ENCODE data around the gene FLYWCH2.
"Not testable (repeated sequence)": the region's sequence is repeated elsewhere in the genome, so short reads cannot be mapped to it uniquely, and the experiment has no call there.

Gene FLYWCH2

DNA sequence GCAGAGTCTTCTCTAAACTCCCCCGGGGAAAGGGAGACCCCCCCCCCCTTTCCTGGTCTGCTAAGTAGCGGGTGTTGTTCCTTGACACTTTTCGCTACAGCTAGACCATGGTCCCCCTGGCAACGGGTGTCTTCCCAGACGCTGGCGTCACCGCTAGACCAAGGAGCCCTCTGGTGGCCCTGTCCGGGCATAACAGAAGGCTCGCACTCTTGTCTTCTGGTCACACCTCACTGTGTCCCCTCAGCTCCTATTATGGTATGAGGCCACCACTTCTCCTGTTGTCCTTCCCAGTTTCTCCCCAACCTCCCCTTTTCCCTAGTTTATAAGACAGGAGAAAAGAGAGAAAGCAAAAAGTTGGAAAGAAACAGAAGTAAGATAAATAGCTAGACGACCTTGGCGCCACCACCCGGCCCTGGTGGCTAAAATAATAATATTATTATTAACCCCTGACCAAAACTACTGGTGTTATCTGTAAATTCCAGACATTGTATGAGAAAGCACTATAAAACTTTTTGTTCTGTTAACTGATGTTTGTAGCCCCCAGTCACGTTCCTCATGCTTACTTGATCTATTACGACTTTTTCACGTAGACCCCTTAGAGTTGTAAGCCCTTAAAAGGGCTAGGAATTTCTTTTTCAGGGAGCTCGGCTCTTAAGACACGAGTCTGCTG, 24.2 kb downstream of the FLYWCH2 start:
- not testable (repeated sequence) for H3K4me3 ChIP-seq (ENCODE audit: low read depth, low read length)
- TF ChIP-seq, protein P1, sequence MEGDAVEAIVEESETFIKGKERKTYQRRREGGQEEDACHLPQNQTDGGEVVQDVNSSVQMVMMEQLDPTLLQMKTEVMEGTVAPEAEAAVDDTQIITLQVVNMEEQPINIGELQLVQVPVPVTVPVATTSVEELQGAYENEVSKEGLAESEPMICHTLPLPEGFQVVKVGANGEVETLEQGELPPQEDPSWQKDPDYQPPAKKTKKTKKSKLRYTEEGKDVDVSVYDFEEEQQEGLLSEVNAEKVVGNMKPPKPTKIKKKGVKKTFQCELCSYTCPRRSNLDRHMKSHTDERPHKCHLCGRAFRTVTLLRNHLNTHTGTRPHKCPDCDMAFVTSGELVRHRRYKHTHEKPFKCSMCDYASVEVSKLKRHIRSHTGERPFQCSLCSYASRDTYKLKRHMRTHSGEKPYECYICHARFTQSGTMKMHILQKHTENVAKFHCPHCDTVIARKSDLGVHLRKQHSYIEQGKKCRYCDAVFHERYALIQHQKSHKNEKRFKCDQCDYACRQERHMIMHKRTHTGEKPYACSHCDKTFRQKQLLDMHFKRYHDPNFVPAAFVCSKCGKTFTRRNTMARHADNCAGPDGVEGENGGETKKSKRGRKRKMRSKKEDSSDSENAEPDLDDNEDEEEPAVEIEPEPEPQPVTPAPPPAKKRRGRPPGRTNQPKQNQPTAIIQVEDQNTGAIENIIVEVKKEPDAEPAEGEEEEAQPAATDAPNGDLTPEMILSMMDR (IDR thresholded peaks at IDR 0.05; ENCODE audit: borderline replicate concordance, insufficient read depth, low read depth, low read length): peak; percentile 53

DNA sequence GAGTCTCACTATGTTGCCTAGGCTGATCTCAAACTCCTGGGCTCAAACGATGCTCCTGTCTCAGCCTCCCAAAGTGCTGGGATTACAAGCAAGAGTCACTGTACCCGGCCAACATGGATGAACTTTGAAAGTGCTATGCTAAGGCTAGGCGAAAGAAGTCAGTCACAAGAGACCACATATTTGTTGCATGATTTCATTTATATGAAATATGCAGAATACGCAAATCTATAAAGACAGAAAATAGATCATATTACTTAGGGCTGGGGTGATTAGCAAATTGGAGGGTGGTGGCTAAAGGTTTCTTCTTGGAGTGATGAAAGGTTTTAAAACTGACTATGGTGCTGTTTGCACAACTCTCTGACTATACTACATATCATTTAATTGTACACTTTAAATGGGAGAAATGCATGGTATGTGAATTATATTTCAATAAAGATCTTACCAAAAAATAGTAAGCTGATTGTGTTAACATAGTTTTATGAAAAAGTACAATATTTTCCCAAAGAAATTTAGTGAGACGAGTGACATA, 27.5 kb downstream of the FLYWCH2 start:
- no peak overlapping the region for H3K4me3 ChIP-seq (ENCODE audit: low read depth, low read length)
- TF ChIP-seq, protein P1 (IDR thresholded peaks at IDR 0.05; ENCODE audit: borderline replicate concordance, insufficient read depth, low read depth, low read length): no peak

DNA sequence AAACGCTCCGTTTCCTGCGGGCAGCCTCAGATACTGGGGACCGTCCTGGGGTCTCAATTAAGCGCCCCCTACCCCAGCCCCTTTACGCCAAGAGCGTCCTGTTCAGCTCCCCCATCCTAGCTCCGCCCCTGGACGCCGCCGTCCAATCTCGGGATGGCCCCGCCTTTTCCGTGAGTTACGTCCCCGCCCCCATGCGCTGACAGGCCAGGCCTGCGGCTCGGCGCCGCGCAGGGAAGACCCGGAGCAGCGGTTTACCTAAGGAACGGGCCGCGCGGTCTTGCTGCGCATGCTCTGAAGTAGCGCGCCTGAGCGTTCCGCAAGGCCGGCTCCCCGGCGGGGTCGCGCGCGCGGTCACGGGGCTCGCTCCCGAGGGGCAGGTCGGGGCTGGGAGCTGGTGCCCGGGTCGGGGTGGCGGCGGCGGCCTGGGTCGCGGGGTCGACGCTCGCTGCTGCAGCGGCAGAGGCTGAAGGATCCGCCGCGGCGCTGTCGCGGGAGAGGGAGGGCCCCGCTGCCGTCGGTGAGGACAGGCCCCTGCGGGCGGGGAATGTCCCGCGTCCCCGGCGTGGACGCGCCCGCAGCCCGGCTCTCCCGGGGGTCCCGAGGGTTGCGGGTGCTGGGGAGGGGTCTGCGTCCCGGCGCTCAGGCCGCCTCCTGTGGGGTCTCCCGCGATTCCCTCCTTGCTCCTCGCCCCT, 28.8 kb downstream of the FLYWCH2 start, which contains the start of gene FLYWCH1:
FLYWCH1 (plus strand) TSS at position 294 of the 692 bp plus-strand sequence. CDS start 17,755 bp downstream, outside the sequence.
- TF ChIP-seq, protein P1 (IDR thresholded peaks at IDR 0.05; ENCODE audit: borderline replicate concordance, insufficient read depth, low read depth, low read length): no peak
- peak within 1 kb of the TSS; percentile 89 for H3K4me3 ChIP-seq (ENCODE audit: low read depth, low read length)

DNA sequence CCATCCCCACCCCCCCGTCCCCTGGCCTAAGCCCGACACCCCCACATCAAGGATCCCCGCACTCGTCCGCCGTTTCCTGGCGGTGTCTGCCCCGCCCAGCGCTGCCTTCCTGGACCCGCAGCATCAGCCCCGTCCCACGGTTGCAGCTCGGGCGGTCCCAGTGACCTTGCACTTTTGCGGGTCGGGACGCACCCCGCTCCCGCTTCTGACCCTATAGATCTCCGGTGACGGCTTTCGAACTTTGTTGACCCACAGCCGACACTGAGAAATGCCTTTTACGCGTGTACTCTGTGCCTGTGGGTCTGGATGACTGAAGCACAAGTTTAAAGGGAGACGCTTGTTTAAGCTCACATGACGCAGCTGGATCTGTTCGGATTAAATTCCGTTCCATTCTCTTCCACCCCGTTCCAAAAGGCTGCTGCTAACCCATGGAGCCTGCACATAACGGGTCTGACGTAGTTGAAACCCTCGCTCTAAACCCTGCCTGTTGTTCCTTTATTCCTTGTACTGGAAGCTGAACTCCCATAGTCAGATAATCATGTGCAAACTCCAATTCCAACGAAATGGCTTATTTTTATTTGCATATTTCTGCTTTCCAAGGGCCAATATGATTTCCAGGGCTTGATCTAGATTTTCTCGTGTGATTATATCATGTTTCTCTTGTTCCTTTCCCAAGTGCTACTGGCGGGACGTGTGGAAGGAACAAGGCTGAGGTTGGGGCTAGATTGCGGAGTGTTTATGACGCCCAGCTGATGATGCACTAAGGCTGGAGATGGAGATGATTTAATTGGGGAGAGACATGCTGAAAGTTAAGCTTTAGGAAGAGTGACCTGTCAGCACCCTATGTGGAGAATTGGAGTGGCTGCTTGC, 29.6 kb downstream of the FLYWCH2 start:
- TF ChIP-seq, protein P1 (IDR thresholded peaks at IDR 0.05; ENCODE audit: borderline replicate concordance, insufficient read depth, low read depth, low read length): no peak
- H3K4me3 ChIP-seq (ENCODE audit: low read depth, low read length): peak overlapping the region; percentile 89

DNA sequence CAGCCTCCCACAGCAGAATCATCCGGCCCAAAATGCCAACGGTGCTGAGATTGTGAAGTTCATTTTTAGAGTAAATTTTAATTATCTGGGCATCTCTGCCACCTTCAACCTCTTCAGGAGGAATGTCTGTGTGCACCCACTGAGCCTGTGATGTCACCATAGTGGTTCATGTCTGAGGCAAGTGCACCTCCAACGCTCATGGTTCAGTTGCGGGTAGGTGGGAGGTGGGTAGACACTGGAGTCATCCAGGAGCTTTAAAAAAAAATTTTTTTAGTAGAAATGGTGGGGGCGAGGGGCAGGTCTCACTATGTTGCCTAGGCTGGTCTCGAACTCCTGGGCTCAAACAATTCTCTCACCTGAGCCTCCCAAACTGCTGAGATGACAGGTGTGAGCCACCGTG, 30.6 kb downstream of the FLYWCH2 start:
- TF ChIP-seq, protein P1 (IDR thresholded peaks at IDR 0.05; ENCODE audit: borderline replicate concordance, insufficient read depth, low read depth, low read length): no peak
- H3K4me3 ChIP-seq (ENCODE audit: low read depth, low read length): no peak overlapping the region

DNA sequence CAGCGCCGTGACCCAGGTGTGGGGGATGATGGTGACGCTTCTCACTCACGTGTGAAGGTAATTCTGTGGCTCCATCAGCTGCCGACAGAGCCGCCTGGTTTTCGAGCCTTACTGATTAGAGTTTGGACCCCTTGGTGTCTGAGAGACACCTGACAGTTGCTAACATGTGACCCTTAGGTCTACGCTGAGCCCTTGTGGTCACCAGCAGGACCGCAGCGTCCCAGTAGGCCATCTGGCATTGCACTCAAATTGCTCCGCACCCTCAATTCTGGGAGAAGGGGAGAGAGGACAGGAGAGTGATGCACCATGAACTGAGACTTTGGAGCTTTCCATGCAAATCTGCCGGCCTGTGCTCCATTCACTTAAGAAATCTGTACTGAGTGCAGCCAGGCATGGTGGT, 31.2 kb downstream of the FLYWCH2 start:
- TF ChIP-seq, protein P1 (IDR thresholded peaks at IDR 0.05; ENCODE audit: borderline replicate concordance, insufficient read depth, low read depth, low read length): no peak
- H3K4me3 ChIP-seq (ENCODE audit: low read depth, low read length): no peak overlapping the region
